Measurements from ENCODE around the gene DHRS3. TPM values are rescaled to one million over a fixed set of nuclear protein-coding genes. Genes with fewer than 3 reads are reported as not detected.

Gene DHRS3
- polyA plus RNA-seq, 1 donor (not counting 4 experiments of a cell fraction or from before 2014, with no cell fraction given), result 10.7 TPM

DNA sequence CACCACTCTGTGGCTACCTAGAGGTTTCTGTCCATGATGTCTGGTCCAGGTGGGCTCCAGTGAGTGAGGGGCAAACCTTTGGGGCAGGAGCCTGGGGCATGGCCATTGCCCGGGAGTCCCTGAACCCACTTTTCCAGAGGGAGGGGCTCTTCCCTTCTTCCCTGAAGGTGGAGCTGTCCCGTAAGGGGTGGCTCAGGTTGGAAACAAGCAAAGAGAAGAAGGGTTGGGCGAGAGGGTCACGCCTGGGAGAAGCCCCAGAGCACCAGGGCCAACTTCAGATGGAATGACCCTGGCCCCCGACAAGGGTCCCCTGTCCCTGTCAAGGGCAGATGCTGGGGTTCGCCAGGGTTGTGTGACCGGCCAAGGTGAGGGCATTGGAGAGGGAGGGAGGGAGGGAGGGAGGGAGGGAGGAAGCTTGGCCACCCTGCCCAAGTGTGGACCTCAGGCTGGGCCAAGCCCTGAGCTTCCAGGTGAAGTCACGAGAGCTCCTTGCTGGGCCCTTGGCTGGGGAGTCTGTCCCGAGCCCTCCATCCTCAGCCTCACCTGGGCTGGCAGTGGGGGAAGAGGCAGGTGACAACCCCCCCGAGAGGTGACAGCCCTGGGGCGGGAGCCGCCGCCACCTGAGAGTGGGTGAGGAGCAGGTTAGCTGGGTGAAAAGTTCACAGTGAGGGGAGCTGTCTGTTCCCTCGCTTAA is 69.6 kb downstream of the DHRS3 start:
- H3K4me3 ChIP-seq (ENCODE audit: control insufficient read depth in 2 of 3, extremely low read depth in 1 of 3, insufficient read depth in 2 of 3, low read depth in 1 of 3, low read length in 3 of 3), result no peak overlapping the region
- no peak overlapping the region for H3K4me2 ChIP-seq (ENCODE audit: control insufficient read depth, extremely low read depth, insufficient read depth, low read depth, low read length)
- H3K27me3 ChIP-seq (ENCODE audit: control insufficient read depth, extremely low read depth, insufficient read depth, low read length), result peaks cover 35% of the 10 kb centered on the region
- no peak overlapping the region for H3K9ac ChIP-seq (ENCODE audit: control insufficient read depth, extremely low read depth, insufficient read depth, low read length)
- peaks cover 13% of the 10 kb centered on the region for H3K4me1 ChIP-seq (ENCODE audit: control insufficient read depth, extremely low read depth, insufficient read depth, low read length)
- dilution Hi-C loops (cut with MboI; ENCODE audit: extremely low pct_ligation_motif_present, low sequenced_read_pairs), result no loop called here
- H2AFZ ChIP-seq (ENCODE audit: control insufficient read depth, low read length), result no peak overlapping the region
- no peaks in the 10 kb centered on the region for H3K9me1 ChIP-seq (ENCODE audit: control insufficient read depth, extremely low read depth, insufficient read depth, low read length)
- peaks cover 3% of the 10 kb centered on the region for H4K20me1 ChIP-seq (ENCODE audit: control insufficient read depth, extremely low read depth, insufficient read depth, low read length)
- TF ChIP-seq CTCF (optimal IDR thresholded peaks at IDR 0.05 in 1 of 3, IDR thresholded peaks at IDR 0.05 in 1 of 3, conservative IDR thresholded peaks at IDR 0.05 in 1 of 3; ENCODE audit: extremely low read depth in 1 of 3, insufficient read depth in 2 of 3, low read length in 3 of 3) (no peak), EZH2 (IDR thresholded peaks at IDR 0.05; ENCODE audit: low read length) (no peak)
- H3K79me2 ChIP-seq (ENCODE audit: control insufficient read depth, insufficient read depth, low read length), result no peaks in the 10 kb centered on the region
- H3K27ac ChIP-seq (ENCODE audit: control insufficient read depth, insufficient read depth, low read length), result no peak overlapping the region
- FAIRE-seq, result no peak
- DNase-seq (ENCODE audit: low read depth, low spot score), result no peak
- no peaks in the 10 kb centered on the region for H3K9me3 ChIP-seq (ENCODE audit: control insufficient read depth, low read depth, low read length)
- no peaks in the 10 kb centered on the region for H3K36me3 ChIP-seq (ENCODE audit: control insufficient read depth in 2 of 2, extremely low read depth in 1 of 2, insufficient read depth in 2 of 2, low read length in 2 of 2)

DNA sequence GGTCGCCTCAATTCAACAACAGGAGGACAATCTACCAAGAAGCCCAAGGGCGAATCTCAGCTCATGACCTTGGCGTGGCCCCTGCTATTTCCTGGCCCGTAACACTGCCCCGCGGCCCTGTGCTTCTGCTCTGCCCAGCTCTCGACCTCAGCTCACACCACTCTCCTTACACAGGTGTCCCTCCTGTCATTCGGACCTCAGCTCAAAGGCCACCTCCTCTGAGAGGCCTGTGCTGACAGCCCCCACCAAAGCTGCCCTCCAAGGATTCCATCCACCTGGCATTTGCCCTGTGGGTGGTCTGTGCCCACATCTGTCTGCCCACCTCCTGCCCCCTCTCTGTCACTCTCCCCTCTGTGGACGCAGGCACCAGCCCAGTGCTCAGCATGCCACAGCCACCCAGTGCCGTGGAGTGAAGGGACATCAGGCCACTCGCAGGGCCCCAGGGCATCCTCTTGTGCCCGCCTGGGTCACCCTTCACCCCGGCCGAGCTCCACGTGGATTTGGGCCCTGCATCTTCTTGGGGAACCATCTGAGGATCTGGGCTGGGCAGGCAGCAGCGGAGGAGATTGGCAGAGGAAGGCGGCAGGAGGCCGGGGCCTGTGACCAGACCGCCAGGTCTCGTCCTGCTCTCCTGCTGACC is 70.3 kb downstream of the DHRS3 start:
- Histone ChIP-seq H3K27me3 (ENCODE audit: control insufficient read depth, extremely low read depth, insufficient read depth, low read length) (peaks cover 35% of the 10 kb centered on the region), H3K4me1 (ENCODE audit: control insufficient read depth, extremely low read depth, insufficient read depth, low read length) (peaks cover 13% of the 10 kb centered on the region), H3K36me3 (ENCODE audit: control insufficient read depth in 2 of 2, extremely low read depth in 1 of 2, insufficient read depth in 2 of 2, low read length in 2 of 2) (no peaks in the 10 kb centered on the region), H3K9me1 (ENCODE audit: control insufficient read depth, extremely low read depth, insufficient read depth, low read length) (no peaks in the 10 kb centered on the region), H3K9me3 (ENCODE audit: control insufficient read depth, low read depth, low read length) (no peaks in the 10 kb centered on the region), H4K20me1 (ENCODE audit: control insufficient read depth, extremely low read depth, insufficient read depth, low read length) (peaks cover 3% of the 10 kb centered on the region), H3K4me2 (ENCODE audit: control insufficient read depth, extremely low read depth, insufficient read depth, low read depth, low read length) (no peak overlapping the region), H3K4me3 (ENCODE audit: control insufficient read depth in 2 of 3, extremely low read depth in 1 of 3, insufficient read depth in 2 of 3, low read depth in 1 of 3, low read length in 3 of 3) (no peak overlapping the region), H3K79me2 (ENCODE audit: control insufficient read depth, insufficient read depth, low read length) (no peaks in the 10 kb centered on the region), H3K9ac (ENCODE audit: control insufficient read depth, extremely low read depth, insufficient read depth, low read length) (no peak overlapping the region), H2AFZ (ENCODE audit: control insufficient read depth, low read length) (no peak overlapping the region), H3K27ac (ENCODE audit: control insufficient read depth, insufficient read depth, low read length) (no peak overlapping the region)
- TF ChIP-seq CTCF (optimal IDR thresholded peaks at IDR 0.05 in 1 of 3, IDR thresholded peaks at IDR 0.05 in 1 of 3, conservative IDR thresholded peaks at IDR 0.05 in 1 of 3; ENCODE audit: extremely low read depth in 1 of 3, insufficient read depth in 2 of 3, low read length in 3 of 3) (no peak), EZH2 (IDR thresholded peaks at IDR 0.05; ENCODE audit: low read length) (no peak)
- DNase-seq (ENCODE audit: low read depth, low spot score), result no peak
- no peak for FAIRE-seq
- dilution Hi-C loops (cut with MboI; ENCODE audit: extremely low pct_ligation_motif_present, low sequenced_read_pairs), result no loop called here

Measured in keratinocyte (primary cell).